Uterus (tissue), 4 donors: ENCODE data around the gene ASB6. TPM values are rescaled to one million over a fixed set of nuclear protein-coding genes. Genes with fewer than 3 reads are reported as not detected.

Experiments
- DNase-seq, 2 donors: peaks; one replicate each; pipeline ENCODE4 v3.0.0-alpha.2; 2019 to 2020
- H3K27ac ChIP-seq, 2 donors: fragments of 200-600 bp; sonication (generic); 1 replicate in 1 of 2; 2 replicates in 1 of 2; pipeline ENCODE4 v1.5.1; 2016 to 2018
- H3K27me3 ChIP-seq, 2 donors: fragments of 200-600 bp; sonication (generic); one replicate each; pipeline ENCODE4 v1.5.1; 2018 to 2019; ENCODE audit warnings: control low read depth in 1 of 2
- H3K36me3 ChIP-seq, 2 donors: fragments of 200-600 bp; sonication (generic); one replicate each; pipeline ENCODE4 v1.5.1; 2019; ENCODE audit warnings: control low read depth in 1 of 2
- H3K4me1 ChIP-seq, 2 donors: fragments of 200-600 bp; sonication (generic); one replicate each; pipeline ENCODE4 v1.5.1; 2018 to 2019; ENCODE audit warnings: control low read depth in 1 of 2
- H3K4me3 ChIP-seq, 2 donors: fragments of 200-600 bp; sonication (generic); 1 replicate in 1 of 2; 2 replicates in 1 of 2; pipeline ENCODE4 v1.5.1; 2018 to 2019; ENCODE audit warnings: mild to moderate bottlenecking in 1 of 2
- H3K9me3 ChIP-seq, 2 donors: fragments of 200-600 bp; sonication (generic); one replicate each; pipeline ENCODE4 v1.5.1; 2019; ENCODE audit warnings: control low read depth in 1 of 2
- POLR2A ChIP-seq, 2 donors: fragments of 450-650 bp; IDR thresholded peaks; one replicate each; pipeline ENCODE4 v1.6.1; 2016; ENCODE audit warnings: antibody characterized with exemption in 2 of 2, mild to moderate bottlenecking in 1 of 2, moderate library complexity in 1 of 2
- intact Hi-C: fragments of 100-400 bp; cut with DNase I; formaldehyde crosslinking; loops from one replicate; pipeline ENCODE4 v1.15.1; 2023; ENCODE audit warnings: low total_unique reads
- total RNA-seq, 4 donors: library from RNA; depleted of rRNA in 3 of 4; stranded (reverse); fragments of >200 nt in 3 of 4; gene quantifications; one replicate each; pipeline versions ENCODE4 v1.1.0 to v1.2.4, GENCODE V29; 2014 to 2023
- TF ChIP-seq, protein P1 (sequence below), 4 experiments: fragments of 200-600 bp in 2 of 4; fragments of 450-650 bp in 2 of 4; sonication (generic) in 2 of 4; IDR thresholded peaks; one replicate each; pipeline ENCODE4 v1.5.1; 2016 to 2019; ENCODE audit warnings: antibody characterized with exemption in 4 of 4, mild to moderate bottlenecking in 2 of 4, moderate library complexity in 1 of 4
- donor health status: DM: yes; HTN: yes; CAD: no.

ASB6 gene
- total RNA-seq, 4 donors from 2014 or later: 1.3 to 20.3 (median 8.5) TPM

GRCh38 chr9:129610213-129610472 lies 31.8 kb downstream of the ASB6 start:
- Histone ChIP-seq H3K4me3 (peak overlapping the region; percentile 34 to 58), H3K36me3 (no peaks in the 10 kb centered on the region), H3K9me3 (no peaks in the 10 kb centered on the region), H3K27ac (peak overlapping the region; percentile 89 to 90), H3K4me1 (peaks cover 0 to 12% of the 10 kb centered on the region in 2 donors), H3K27me3 (no peaks in the 10 kb centered on the region)
- peak in 1 of 2 donors; percentile 38 for DNase-seq
- TF ChIP-seq POLR2A (IDR thresholded peaks at IDR 0.05): no peak
- TF ChIP-seq, protein P1, sequence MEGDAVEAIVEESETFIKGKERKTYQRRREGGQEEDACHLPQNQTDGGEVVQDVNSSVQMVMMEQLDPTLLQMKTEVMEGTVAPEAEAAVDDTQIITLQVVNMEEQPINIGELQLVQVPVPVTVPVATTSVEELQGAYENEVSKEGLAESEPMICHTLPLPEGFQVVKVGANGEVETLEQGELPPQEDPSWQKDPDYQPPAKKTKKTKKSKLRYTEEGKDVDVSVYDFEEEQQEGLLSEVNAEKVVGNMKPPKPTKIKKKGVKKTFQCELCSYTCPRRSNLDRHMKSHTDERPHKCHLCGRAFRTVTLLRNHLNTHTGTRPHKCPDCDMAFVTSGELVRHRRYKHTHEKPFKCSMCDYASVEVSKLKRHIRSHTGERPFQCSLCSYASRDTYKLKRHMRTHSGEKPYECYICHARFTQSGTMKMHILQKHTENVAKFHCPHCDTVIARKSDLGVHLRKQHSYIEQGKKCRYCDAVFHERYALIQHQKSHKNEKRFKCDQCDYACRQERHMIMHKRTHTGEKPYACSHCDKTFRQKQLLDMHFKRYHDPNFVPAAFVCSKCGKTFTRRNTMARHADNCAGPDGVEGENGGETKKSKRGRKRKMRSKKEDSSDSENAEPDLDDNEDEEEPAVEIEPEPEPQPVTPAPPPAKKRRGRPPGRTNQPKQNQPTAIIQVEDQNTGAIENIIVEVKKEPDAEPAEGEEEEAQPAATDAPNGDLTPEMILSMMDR (IDR thresholded peaks at IDR 0.05): no peak
- intact Hi-C loops: loop anchor here (5.0 kb wide), 1 partner anchor 473 kb away; no protein-coding TSS in a partner anchor

GRCh38 chr9:129609486-129610212 lies 32.3 kb downstream of the ASB6 start:
- TF ChIP-seq, protein P1 (IDR thresholded peaks at IDR 0.05): no peak
- no peak for TF ChIP-seq POLR2A (IDR thresholded peaks at IDR 0.05)
- intact Hi-C loops: loop anchor here (5.0 kb wide), 3 partner anchors 107 to 472 kb away; no protein-coding TSS in a partner anchor
- Histone ChIP-seq H3K36me3 (no peaks in the 10 kb centered on the region), H3K4me1 (peaks cover 0 to 12% of the 10 kb centered on the region in 2 donors), H3K4me3 (peak overlapping the region; percentile 34 to 58), H3K27me3 (no peaks in the 10 kb centered on the region), H3K9me3 (no peaks in the 10 kb centered on the region), H3K27ac (peak overlapping the region; percentile 89 to 90)
- DNase-seq: peak; percentile 62 to 65

GRCh38 chr9:129608561-129609481 lies 33.1 kb downstream of the ASB6 start:
- no peak for TF ChIP-seq POLR2A (IDR thresholded peaks at IDR 0.05)
- TF ChIP-seq, protein P1 (IDR thresholded peaks at IDR 0.05): no peak
- no peak for DNase-seq
- H3K27ac ChIP-seq: peak overlapping the region; percentile 89 to 90
- H3K36me3 ChIP-seq: no peaks in the 10 kb centered on the region
- intact Hi-C loops: loop anchor here (5.0 kb wide), 2 partner anchors 107 to 437 kb away; no protein-coding TSS in a partner anchor
- no peak overlapping the region for H3K4me3 ChIP-seq
- H3K4me1 ChIP-seq: peaks cover 0 to 12% of the 10 kb centered on the region in 2 donors
- H3K27me3 ChIP-seq: no peaks in the 10 kb centered on the region
- no peaks in the 10 kb centered on the region for H3K9me3 ChIP-seq

- no peak for DNase-seq
- intact Hi-C loops: loop anchor here (5.0 kb wide), 2 partner anchors 105 to 435 kb away; no protein-coding TSS in a partner anchor
- H3K9me3 ChIP-seq: no peaks in the 10 kb centered on the region
- no peak overlapping the region for H3K4me3 ChIP-seq
- TF ChIP-seq, protein P1 (IDR thresholded peaks at IDR 0.05): no peak
- no peak for TF ChIP-seq POLR2A (IDR thresholded peaks at IDR 0.05)
- no peaks in the 10 kb centered on the region for H3K36me3 ChIP-seq
- peaks cover 0 to 12% of the 10 kb centered on the region in 2 donors for H3K4me1 ChIP-seq
- no peaks in the 10 kb centered on the region for H3K27me3 ChIP-seq
- peak overlapping the region; percentile 89 to 90 for H3K27ac ChIP-seq
Observed at GRCh38 chr9:129607027-129607387, 34.9 kb downstream of the ASB6 start.
